Subcutaneous adipose tissue (tissue), 4 donors: ENCODE measurements around the gene WDR47. TPM values are rescaled to one million over a fixed set of nuclear protein-coding genes. Genes with fewer than 3 reads are reported as not detected.

Source experiments
- CTCF ChIP-seq: fragments of 450-650 bp; IDR thresholded peaks from one replicate; pipeline ENCODE4 v1.5.1; 2016; ENCODE audit warnings: low read depth, mild to moderate bottlenecking, control low read depth, antibody characterized with exemption, moderate library complexity
- total RNA-seq, 4 donors: library from RNA; depleted of rRNA; stranded (reverse); fragments of >200 nt; gene quantifications; one replicate each; pipeline ENCODE4 v1.1.0, GENCODE V29; 2016

WDR47 gene
- total RNA-seq, 4 donors from 2014 or later = 13.0 to 18.1 (median 13.7) TPM

GRCh38 chr1:109025694-109026093 lies 16.2 kb downstream of the WDR47 start:
- TF ChIP-seq CTCF = no peak

DNA sequence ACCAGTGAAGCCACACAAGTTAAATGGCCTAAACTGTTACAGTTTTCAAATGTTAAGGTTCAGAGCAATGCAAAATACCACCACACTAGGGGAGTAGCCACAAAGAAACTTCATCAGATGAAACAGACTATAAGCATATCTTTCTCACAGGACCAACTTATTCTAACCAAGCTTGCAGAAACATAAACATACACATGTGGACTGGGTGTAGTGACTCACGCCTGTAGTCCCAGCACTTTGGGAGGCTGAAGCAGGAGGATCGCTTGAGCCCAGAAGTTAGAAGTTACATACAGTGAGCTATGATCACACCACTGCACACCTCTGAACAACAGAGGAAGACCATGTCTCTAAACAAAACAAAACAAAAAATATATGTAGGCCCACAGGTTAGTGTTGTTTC lies 17.3 kb downstream of the WDR47 start:
- no peak for TF ChIP-seq CTCF

- no peak for TF ChIP-seq CTCF
Measured at GRCh38 chr1:109020693-109021257, 21.1 kb downstream of the WDR47 start.

- TF ChIP-seq CTCF = no peak
Measured at GRCh38 chr1:109017134-109017533, 24.8 kb downstream of the WDR47 start.

- TF ChIP-seq CTCF = no peak
Measured at GRCh38 chr1:109011335-109011734, 30.6 kb downstream of the WDR47 start.

DNA sequence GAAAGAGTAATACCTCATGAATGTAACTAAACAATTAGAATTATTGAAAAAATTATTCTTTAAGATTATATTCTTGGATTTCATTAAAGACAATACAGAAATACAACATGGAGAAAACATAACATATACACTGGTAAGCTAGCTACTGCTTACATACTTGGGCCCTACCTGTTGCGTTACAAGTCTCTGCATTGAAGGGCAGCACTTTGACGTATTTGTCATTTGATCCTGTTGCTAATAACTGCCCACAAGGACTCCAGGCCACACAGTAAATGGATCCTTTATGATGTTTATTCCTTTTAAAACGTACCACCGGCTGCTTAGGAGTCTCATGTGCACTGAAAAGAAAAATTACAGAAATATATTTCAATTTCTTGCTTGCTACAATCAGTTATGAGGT lies 58.8 kb downstream of the WDR47 start:
- TF ChIP-seq CTCF = no peak

GRCh38 chr1:108976658-108977057 lies 65.2 kb downstream of the WDR47 start:
- no peak for TF ChIP-seq CTCF
